DOHH2 (cell line): ENCODE data around the gene ITGBL1.

Source experiments
- H3F3A ChIP-seq: fragments of 200-600 bp; sonication (generic), shearing (Covaris generic); 2 replicates; pipeline ENCODE4 v1.6.0; 2016; ENCODE audit warnings: antibody characterized with exemption, mild to moderate bottlenecking; ENCODE audit not compliant: control insufficient read depth, insufficient read depth
- H3K27ac ChIP-seq: fragments of 200-600 bp; sonication (generic); 2 replicates; pipeline ENCODE4 v1.5.1; 2014; ENCODE audit warnings: low read depth, mild to moderate bottlenecking, low read length, moderate library complexity
- H3K27me3 ChIP-seq: fragments of 200-600 bp; sonication (generic); 2 replicates; pipeline ENCODE4 v1.6.1; 2014; ENCODE audit warnings: mild to moderate bottlenecking, low read length, mixed read lengths; ENCODE audit not compliant: control insufficient read depth
- H3K36me3 ChIP-seq: fragments of 200-600 bp; sonication (generic); 2 replicates; pipeline ENCODE4 v1.6.1; 2014; ENCODE audit warnings: mild to moderate bottlenecking, low read length, moderate library complexity, mixed read lengths; ENCODE audit not compliant: control insufficient read depth
- H3K4me1 ChIP-seq: fragments of 200-600 bp; sonication (generic); 2 replicates; pipeline ENCODE4 v1.6.1; 2014; ENCODE audit warnings: mild to moderate bottlenecking, low read length, mixed read lengths; ENCODE audit not compliant: control insufficient read depth
- H3K4me2 ChIP-seq: fragments of 200-600 bp; sonication (generic); 2 replicates; pipeline ENCODE4 v1.6.0; 2014; ENCODE audit warnings: mild to moderate bottlenecking, low read length, moderate library complexity
- H3K4me3 ChIP-seq: fragments of 200-600 bp; sonication (generic); 2 replicates; pipeline ENCODE4 v1.5.1; 2014; ENCODE audit warnings: mild to moderate bottlenecking, low read length, mixed read lengths
- H3K79me2 ChIP-seq: fragments of 200-600 bp; sonication (generic); 2 replicates; pipeline ENCODE4 v1.6.1; 2014; ENCODE audit warnings: mild to moderate bottlenecking, low read length, mixed read lengths; ENCODE audit not compliant: control insufficient read depth
- H3K9me2 ChIP-seq: fragments of 200-600 bp; sonication (generic); replicated peaks from 2 replicates; pipeline ENCODE4 v1.6.1; 2014; ENCODE audit warnings: mild to moderate bottlenecking, low read length, mixed read lengths; ENCODE audit not compliant: control insufficient read depth
- H3K9me3 ChIP-seq: fragments of 200-600 bp; sonication (generic); 2 replicates; pipeline ENCODE4 v1.6.1; 2014; ENCODE audit warnings: antibody characterized with exemption, low read length, mixed read lengths; ENCODE audit not compliant: control insufficient read depth, insufficient read depth
- H4K20me1 ChIP-seq: fragments of 200-600 bp; sonication (generic); 2 replicates; pipeline ENCODE4 v1.6.0; 2014; ENCODE audit warnings: low read depth, mild to moderate bottlenecking, antibody characterized with exemption, low read length, moderate library complexity; ENCODE audit not compliant: control insufficient read depth, insufficient read depth
- EZH2phosphoT487 ChIP-seq: fragments of 200-600 bp; sonication (generic); IDR thresholded peaks from 2 replicates; pipeline ENCODE4 v1.6.1; 2017; ENCODE audit warnings: borderline replicate concordance, mild to moderate bottlenecking, antibody characterized with exemption, low read length, moderate library complexity, mixed read lengths
- TF ChIP-seq, protein P1 (sequence below): fragments of 200-600 bp; sonication (generic); IDR thresholded peaks from one replicate; pipeline ENCODE4 v1.5.1; 2014; ENCODE audit warnings: antibody characterized with exemption, mild to moderate bottlenecking, low read depth, low read length; ENCODE audit not compliant: poor library complexity, severe bottlenecking

The ITGBL1 gene

DNA sequence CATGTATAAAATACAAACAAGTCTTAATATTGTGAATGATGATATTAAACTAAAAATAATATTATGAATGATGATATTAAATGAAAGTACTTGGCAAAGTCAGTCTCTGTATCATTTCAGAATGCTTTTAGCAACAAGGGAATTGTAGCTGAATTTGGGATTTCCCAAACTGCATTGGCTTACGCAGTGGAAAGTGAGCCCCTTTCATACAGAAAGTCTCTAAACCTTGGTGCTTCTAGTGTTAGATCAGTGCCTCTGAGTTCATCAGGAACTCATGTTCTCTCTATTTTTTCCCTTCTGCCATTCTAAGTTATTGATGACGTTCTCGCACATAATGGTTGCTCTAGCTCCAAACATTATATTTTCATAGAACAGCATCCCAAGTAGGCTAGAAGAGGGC lies 300.0 kb downstream of the ITGBL1 start:
- H3K9me3 ChIP-seq: no peaks in the 10 kb centered on the region
- no peaks in the 10 kb centered on the region for H3K36me3 ChIP-seq
- no peaks in the 10 kb centered on the region for H3F3A ChIP-seq
- no peak overlapping the region for H3K4me3 ChIP-seq
- H3K4me2 ChIP-seq: no peak overlapping the region
- H3K4me1 ChIP-seq: no peaks in the 10 kb centered on the region
- TF ChIP-seq, protein P1, sequence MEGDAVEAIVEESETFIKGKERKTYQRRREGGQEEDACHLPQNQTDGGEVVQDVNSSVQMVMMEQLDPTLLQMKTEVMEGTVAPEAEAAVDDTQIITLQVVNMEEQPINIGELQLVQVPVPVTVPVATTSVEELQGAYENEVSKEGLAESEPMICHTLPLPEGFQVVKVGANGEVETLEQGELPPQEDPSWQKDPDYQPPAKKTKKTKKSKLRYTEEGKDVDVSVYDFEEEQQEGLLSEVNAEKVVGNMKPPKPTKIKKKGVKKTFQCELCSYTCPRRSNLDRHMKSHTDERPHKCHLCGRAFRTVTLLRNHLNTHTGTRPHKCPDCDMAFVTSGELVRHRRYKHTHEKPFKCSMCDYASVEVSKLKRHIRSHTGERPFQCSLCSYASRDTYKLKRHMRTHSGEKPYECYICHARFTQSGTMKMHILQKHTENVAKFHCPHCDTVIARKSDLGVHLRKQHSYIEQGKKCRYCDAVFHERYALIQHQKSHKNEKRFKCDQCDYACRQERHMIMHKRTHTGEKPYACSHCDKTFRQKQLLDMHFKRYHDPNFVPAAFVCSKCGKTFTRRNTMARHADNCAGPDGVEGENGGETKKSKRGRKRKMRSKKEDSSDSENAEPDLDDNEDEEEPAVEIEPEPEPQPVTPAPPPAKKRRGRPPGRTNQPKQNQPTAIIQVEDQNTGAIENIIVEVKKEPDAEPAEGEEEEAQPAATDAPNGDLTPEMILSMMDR: no peak
- no peak for TF ChIP-seq EZH2phosphoT487
- no peaks in the 10 kb centered on the region for H3K9me2 ChIP-seq
- no peaks in the 10 kb centered on the region for H3K27me3 ChIP-seq
- H3K79me2 ChIP-seq: no peaks in the 10 kb centered on the region
- no peaks in the 10 kb centered on the region for H4K20me1 ChIP-seq
- no peak overlapping the region for H3K27ac ChIP-seq

DNA sequence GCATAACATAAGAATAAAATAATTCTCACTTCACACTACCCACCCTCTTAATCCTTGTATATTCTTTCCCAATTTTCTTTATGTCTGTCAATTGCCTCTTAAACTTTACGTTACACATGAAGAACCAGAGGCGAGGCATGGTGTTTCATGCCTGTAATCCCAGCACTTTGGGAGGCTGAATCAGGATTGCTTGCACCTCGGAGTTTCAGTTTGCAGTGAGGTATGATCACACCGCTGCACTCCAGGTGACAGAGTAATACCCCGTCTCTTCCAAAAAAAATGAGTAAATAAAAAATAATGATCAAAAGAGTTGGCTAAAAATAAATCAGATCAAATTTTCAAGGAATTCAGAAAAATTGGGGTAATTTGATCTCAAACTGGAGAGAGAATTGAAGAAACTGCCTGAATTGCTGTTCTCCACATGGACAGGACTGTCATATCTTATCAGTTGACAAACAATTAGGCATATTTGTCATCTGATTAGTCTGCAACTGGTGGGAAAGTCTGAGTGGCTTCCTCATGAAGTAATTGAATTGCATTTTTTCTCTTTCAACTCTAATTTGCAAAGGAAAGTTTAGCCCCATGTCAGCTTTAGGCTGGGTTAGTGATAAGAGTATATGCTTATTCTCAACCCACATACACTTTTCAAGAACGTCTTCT lies 302.9 kb downstream of the ITGBL1 start:
- Histone ChIP-seq H3K27me3 (no peaks in the 10 kb centered on the region), H3K27ac (no peak overlapping the region), H4K20me1 (no peaks in the 10 kb centered on the region), H3K4me1 (no peaks in the 10 kb centered on the region), H3K9me2 (no peaks in the 10 kb centered on the region), H3K4me2 (no peak overlapping the region), H3K79me2 (no peaks in the 10 kb centered on the region), H3K9me3 (no peaks in the 10 kb centered on the region), H3F3A (no peaks in the 10 kb centered on the region), H3K36me3 (no peaks in the 10 kb centered on the region), H3K4me3 (no peak overlapping the region)
- no peak for TF ChIP-seq EZH2phosphoT487
- TF ChIP-seq, protein P1: no peak

DNA sequence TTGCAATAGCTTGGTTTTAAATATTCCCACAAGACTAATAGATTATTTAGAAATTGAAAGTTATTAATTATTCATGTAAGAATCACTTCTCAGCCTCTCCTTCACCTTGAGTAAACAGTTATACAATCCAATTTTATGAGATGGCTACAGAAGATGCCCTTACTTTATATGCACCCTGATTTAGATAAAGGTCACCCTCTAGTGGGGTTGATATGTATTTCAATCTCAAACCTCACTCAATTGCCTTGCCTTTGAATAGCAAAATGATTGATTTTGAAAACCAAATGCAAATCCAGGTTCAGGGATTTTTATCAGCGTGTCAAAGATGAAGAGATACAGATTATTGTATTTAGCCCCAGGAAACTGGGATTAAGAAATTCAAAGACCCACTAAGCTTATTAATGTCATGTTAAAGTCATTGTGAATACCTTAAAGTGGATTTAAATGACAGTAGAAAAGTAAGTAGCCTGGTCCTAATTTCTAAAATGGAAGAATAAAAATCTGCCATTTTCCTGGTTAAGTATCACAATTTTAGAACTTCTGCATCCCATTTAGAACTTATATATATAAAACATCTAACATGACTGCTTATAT lies 305.1 kb downstream of the ITGBL1 start:
- Histone ChIP-seq H3K9me2 (no peaks in the 10 kb centered on the region), H3K4me1 (no peaks in the 10 kb centered on the region), H3K4me3 (no peak overlapping the region), H3F3A (no peaks in the 10 kb centered on the region), H4K20me1 (no peaks in the 10 kb centered on the region), H3K27me3 (no peaks in the 10 kb centered on the region), H3K79me2 (no peaks in the 10 kb centered on the region), H3K9me3 (no peaks in the 10 kb centered on the region), H3K36me3 (no peaks in the 10 kb centered on the region), H3K4me2 (no peak overlapping the region), H3K27ac (no peak overlapping the region)
- TF ChIP-seq, protein P1: peak; percentile 46
- no peak for TF ChIP-seq EZH2phosphoT487
